ENCODE data around the gene HESX1.
A peak's percentile ranks its signal among the peaks of the same experiment; 100 is the strongest.

HESX1 gene

GRCh38 chr3:57199895-57200297 lies at the start of gene HESX1:
TSS of gene HESX1 (minus strand) at chr3:57199978. CDS start at chr3:57199918, 60 bp downstream.
- DNase-seq (ENCODE audit: low read depth), result no peak

GRCh38 chr3:57244946-57245345 lies 45.2 kb upstream of the HESX1 start:
- no peak for DNase-seq (ENCODE audit: low read depth)

- DNase-seq (ENCODE audit: low read depth), result no peak
Observed at GRCh38 chr3:57234613-57235575, 35.1 kb upstream of the HESX1 start.

- no peak for DNase-seq (ENCODE audit: low read depth)
Observed at GRCh38 chr3:57233799-57234198, 34.0 kb upstream of the HESX1 start.

GRCh38 chr3:57230006-57230405 lies 30.2 kb upstream of the HESX1 start:
- DNase-seq (ENCODE audit: low read depth), result no peak

GRCh38 chr3:57227930-57228751 lies 28.4 kb upstream of the HESX1 start:
- DNase-seq (ENCODE audit: low read depth), result no peak

- peak; percentile 68 for DNase-seq (ENCODE audit: low read depth)
Observed at GRCh38 chr3:57227204-57227929, 27.6 kb upstream of the HESX1 start, which contains the start of gene APPL1. TSS of gene APPL1 (plus strand) at chr3:57227729. CDS start at chr3:57227884, 155 bp downstream.

- no peak for DNase-seq (ENCODE audit: low read depth)
Observed at GRCh38 chr3:57226176-57226575, 26.4 kb upstream of the HESX1 start.

GRCh38 chr3:57224856-57225255 lies 25.1 kb upstream of the HESX1 start:
- no peak for DNase-seq (ENCODE audit: low read depth)

GRCh38 chr3:57221883-57222282 lies 22.1 kb upstream of the HESX1 start:
- no peak for DNase-seq (ENCODE audit: low read depth)

GRCh38 chr3:57206423-57206822 lies 6.6 kb upstream of the HESX1 start:
- no peak for DNase-seq (ENCODE audit: low read depth)

- DNase-seq (ENCODE audit: low read depth), result no peak
Observed at GRCh38 chr3:57194641-57195040, 5.1 kb downstream of the HESX1 start.

- DNase-seq (ENCODE audit: low read depth), result no peak
Observed at GRCh38 chr3:57192028-57192427, 7.8 kb downstream of the HESX1 start.

- DNase-seq (ENCODE audit: low read depth), result no peak
Observed at GRCh38 chr3:57184526-57184925, 15.3 kb downstream of the HESX1 start.

GRCh38 chr3:57179580-57180410 lies 20.0 kb downstream of the HESX1 start:
- no peak for DNase-seq (ENCODE audit: low read depth)

- DNase-seq (ENCODE audit: low read depth), result no peak
Observed at GRCh38 chr3:57176045-57176444, 23.7 kb downstream of the HESX1 start.

GRCh38 chr3:57173687-57174086 lies 26.1 kb downstream of the HESX1 start:
- no peak for DNase-seq (ENCODE audit: low read depth)

- no peak for DNase-seq (ENCODE audit: low read depth)
Observed at GRCh38 chr3:57170946-57171345, 28.8 kb downstream of the HESX1 start.

- DNase-seq (ENCODE audit: low read depth), result peak; percentile 28
Observed at GRCh38 chr3:57169872-57170623, 29.7 kb downstream of the HESX1 start.

GRCh38 chr3:57169108-57169507 lies 30.7 kb downstream of the HESX1 start:
- no peak for DNase-seq (ENCODE audit: low read depth)

All from stimulated activated CD8-positive, alpha-beta memory T cell treated with anti-CD3 and anti-CD28 coated beads, Interleukin-15, amount 100 ng/mL, for 1 hour (primary cell).